Neural progenitor cell (in vitro differentiated cells): ENCODE measurements around the gene GRIN2D.

ENCODE experiments used
- CTCF ChIP-seq: fragments of 200-600 bp; sonication (generic); IDR thresholded peaks from 2 replicates; pipeline ENCODE4 v1.5.1; 2017; ENCODE audit warnings: antibody characterized with exemption, mild to moderate bottlenecking
- EZH2 ChIP-seq: fragments of 200-600 bp; sonication (generic); IDR thresholded peaks from 2 replicates; pipeline ENCODE4 v1.6.1; 2017; ENCODE audit warnings: antibody characterized with exemption, mild to moderate bottlenecking, moderate library complexity
- EZH2phosphoT487 ChIP-seq: fragments of 200-600 bp; sonication (generic); IDR thresholded peaks from 2 replicates; pipeline ENCODE4 v1.6.1; 2017; ENCODE audit warnings: antibody characterized with exemption

DNA sequence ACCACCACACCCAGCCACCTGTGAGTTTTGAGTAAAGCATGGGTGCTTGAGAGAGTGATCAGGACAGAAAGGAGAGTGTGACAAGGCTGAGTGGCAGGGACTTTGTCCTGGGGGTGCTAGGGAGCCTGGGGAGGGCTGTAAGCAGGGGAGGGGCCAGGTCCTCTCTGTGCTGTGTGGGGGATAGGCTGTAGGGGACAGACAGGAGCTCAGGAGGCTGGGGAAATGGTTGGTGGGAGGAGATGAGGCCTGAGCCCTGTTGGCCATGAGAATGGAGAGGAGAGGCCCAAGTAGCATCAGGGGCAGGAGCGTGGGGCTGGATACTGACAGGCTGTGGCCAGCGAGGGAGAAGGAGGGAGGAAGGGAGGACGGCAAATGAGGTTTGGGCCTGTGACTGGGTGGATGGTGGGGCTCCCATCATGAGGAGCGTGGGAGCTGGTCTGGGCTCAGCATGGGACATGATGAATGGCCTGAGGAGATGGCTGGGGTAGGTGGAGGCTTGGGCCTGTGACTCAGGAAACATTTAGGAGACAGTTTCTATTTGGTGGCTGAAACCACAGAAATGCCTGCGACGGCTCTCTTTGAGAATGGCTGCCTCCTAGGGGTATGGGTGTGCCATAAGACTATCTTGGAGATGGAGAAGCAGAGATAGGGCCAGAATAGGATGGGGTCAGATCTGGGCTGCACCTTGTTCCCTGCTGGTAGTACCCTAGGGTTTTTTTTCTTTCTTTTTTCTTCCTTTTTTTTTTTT, 25.0 kb downstream of the GRIN2D start:
- no peak for TF ChIP-seq EZH2phosphoT487
- TF ChIP-seq CTCF: no peak
- no peak for TF ChIP-seq EZH2
